ENCODE measurements around the gene SLC22A16.

Gene SLC22A16

GRCh38 chr6:110447761-110448160 is 28.7 kb downstream of the SLC22A16 start:
- TF ChIP-seq ZFX (IDR thresholded peaks at IDR 0.05; ENCODE audit: borderline replicate concordance) = no peak
- TF ChIP-seq CTCF (IDR thresholded peaks at IDR 0.05) = no peak
- no peak overlapping the region for H3K27ac ChIP-seq

GRCh38 chr6:110446405-110446804 is 30.0 kb downstream of the SLC22A16 start:
- H3K27ac ChIP-seq = no peak overlapping the region
- TF ChIP-seq ZFX (IDR thresholded peaks at IDR 0.05; ENCODE audit: borderline replicate concordance) (no peak), CTCF (IDR thresholded peaks at IDR 0.05) (no peak)

- TF ChIP-seq CTCF (IDR thresholded peaks at IDR 0.05) (no peak), ZFX (IDR thresholded peaks at IDR 0.05; ENCODE audit: borderline replicate concordance) (no peak)
- H3K27ac ChIP-seq = no peak overlapping the region
These were observed 36.4 kb downstream of the SLC22A16 start for GRCh38 chr6:110440026-110440425.

DNA sequence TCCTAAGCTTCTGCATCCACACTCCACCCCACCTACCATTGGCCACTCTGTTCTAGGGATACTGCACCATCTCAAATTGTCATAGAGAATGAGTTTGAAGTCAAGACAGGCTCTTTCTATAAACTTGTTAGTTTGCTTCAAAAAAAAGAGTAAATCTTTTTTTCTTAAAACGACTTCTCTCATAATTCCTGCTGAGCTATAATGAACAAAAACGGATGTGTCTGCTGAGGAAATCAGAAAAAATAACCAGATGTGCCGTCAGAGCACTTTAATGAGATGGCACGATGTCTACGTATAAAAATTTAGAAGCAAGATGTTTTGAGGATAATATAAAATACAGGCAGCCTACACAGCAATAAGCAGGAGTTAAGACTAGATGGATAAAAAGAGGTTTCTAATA is 37.1 kb downstream of the SLC22A16 start:
- H3K27ac ChIP-seq = no peak overlapping the region
- TF ChIP-seq CTCF (IDR thresholded peaks at IDR 0.05) (no peak), ZFX (IDR thresholded peaks at IDR 0.05; ENCODE audit: borderline replicate concordance) (no peak)

GRCh38 chr6:110434961-110435602 is 41.3 kb downstream of the SLC22A16 start:
- H3K27ac ChIP-seq = no peak overlapping the region
- TF ChIP-seq CTCF (IDR thresholded peaks at IDR 0.05) (no peak), ZFX (IDR thresholded peaks at IDR 0.05; ENCODE audit: borderline replicate concordance) (no peak)

DNA sequence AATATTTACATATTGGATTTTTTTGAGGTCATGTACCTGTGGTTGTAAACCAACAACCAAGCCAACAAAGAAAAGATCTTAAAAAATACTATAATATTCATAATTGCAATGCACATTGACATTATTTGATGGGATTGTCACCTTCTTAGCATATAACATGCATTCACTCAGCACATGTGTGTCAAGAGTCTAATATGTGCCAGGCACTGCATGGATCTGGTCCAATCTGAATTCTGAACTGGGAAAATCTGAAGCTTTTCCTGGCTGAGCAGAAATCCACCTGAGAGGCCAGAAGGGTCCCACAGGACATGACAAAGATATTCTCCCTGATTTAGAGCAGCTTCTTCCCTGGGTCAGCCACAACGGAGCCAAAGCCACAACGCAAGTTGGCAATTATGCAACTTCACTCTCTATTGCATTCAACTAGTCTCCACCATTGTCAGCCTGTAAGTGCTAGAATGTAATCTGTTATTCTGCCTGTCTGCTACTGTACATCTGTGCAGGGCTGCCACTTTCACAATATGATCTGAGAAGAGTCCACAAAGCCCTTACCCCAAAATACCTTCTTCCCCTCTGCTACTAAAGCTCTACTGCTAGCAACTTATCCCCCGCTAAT is 44.0 kb downstream of the SLC22A16 start:
- TF ChIP-seq ZFX (IDR thresholded peaks at IDR 0.05; ENCODE audit: borderline replicate concordance) (no peak), CTCF (IDR thresholded peaks at IDR 0.05) (no peak)

GRCh38 chr6:110430741-110431140 is 45.7 kb downstream of the SLC22A16 start:
- TF ChIP-seq CTCF (IDR thresholded peaks at IDR 0.05) (no peak), ZFX (IDR thresholded peaks at IDR 0.05; ENCODE audit: borderline replicate concordance) (no peak)
- H3K27ac ChIP-seq = no peak overlapping the region

More for the DNA sequence above, 44.0 kb downstream of the SLC22A16 start:
- H3K27ac ChIP-seq = no peak overlapping the region

All from 22Rv1 (cell line).